ENCODE results near the gene DERL3.

DNA sequence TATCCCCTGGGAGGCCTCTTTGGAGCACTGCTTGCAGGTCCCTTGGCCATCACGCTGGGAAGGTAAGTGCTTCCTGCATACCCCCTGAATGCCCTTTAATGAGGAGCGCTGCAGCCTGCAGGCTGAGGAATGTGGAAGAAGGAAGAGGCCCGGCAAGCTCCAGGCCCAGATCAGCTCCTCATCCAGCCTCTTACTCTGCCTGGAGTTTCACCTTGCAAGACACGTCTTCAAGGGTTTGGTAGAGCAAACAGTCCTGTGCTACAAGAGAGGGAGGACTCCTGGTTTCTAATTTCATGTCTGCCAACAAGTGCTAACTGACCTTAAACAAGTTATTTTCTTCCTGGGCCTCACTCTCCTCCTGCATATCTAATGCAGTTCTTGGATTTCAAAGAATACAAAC, 29.8 kb upstream of the DERL3 start:
- TF ChIP-seq KDM5B (CRISPR knock-in tag; IDR thresholded peaks at IDR 0.05; ENCODE audit: borderline replicate concordance) (no peak), ZNF230 (CRISPR knock-in tag; IDR thresholded peaks at IDR 0.05) (no peak), POLR2A (IDR thresholded peaks at IDR 0.05; ENCODE audit: insufficient read depth in 1 of 2, low read depth in 2 of 2, low read length in 2 of 2) (no peak), MYC (CRISPR knock-in tag; IDR thresholded peaks at IDR 0.05; ENCODE audit: borderline replicate concordance) (no peak)
- TF ChIP-seq, protein P1, sequence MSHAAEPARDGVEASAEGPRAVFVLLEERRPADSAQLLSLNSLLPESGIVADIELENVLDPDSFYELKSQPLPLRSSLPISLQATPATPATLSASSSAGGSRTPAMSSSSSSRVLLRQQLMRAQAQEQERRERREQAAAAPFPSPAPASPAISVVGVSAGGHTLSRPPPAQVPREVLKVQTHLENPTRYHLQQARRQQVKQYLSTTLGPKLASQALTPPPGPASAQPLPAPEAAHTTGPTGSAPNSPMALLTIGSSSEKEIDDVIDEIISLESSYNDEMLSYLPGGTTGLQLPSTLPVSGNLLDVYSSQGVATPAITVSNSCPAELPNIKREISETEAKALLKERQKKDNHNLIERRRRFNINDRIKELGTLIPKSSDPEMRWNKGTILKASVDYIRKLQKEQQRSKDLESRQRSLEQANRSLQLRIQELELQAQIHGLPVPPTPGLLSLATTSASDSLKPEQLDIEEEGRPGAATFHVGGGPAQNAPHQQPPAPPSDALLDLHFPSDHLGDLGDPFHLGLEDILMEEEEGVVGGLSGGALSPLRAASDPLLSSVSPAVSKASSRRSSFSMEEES (CRISPR knock-in tag; IDR thresholded peaks at IDR 0.05) = no peak
- TF ChIP-seq, protein P2, sequence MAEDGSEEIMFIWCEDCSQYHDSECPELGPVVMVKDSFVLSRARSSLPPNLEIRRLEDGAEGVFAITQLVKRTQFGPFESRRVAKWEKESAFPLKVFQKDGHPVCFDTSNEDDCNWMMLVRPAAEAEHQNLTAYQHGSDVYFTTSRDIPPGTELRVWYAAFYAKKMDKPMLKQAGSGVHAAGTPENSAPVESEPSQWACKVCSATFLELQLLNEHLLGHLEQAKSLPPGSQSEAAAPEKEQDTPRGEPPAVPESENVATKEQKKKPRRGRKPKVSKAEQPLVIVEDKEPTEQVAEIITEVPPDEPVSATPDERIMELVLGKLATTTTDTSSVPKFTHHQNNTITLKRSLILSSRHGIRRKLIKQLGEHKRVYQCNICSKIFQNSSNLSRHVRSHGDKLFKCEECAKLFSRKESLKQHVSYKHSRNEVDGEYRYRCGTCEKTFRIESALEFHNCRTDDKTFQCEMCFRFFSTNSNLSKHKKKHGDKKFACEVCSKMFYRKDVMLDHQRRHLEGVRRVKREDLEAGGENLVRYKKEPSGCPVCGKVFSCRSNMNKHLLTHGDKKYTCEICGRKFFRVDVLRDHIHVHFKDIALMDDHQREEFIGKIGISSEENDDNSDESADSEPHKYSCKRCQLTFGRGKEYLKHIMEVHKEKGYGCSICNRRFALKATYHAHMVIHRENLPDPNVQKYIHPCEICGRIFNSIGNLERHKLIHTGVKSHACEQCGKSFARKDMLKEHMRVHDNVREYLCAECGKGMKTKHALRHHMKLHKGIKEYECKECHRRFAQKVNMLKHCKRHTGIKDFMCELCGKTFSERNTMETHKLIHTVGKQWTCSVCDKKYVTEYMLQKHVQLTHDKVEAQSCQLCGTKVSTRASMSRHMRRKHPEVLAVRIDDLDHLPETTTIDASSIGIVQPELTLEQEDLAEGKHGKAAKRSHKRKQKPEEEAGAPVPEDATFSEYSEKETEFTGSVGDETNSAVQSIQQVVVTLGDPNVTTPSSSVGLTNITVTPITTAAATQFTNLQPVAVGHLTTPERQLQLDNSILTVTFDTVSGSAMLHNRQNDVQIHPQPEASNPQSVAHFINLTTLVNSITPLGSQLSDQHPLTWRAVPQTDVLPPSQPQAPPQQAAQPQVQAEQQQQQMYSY (CRISPR knock-in tag; IDR thresholded peaks at IDR 0.05) = no peak
- TF ChIP-seq, protein P3, sequence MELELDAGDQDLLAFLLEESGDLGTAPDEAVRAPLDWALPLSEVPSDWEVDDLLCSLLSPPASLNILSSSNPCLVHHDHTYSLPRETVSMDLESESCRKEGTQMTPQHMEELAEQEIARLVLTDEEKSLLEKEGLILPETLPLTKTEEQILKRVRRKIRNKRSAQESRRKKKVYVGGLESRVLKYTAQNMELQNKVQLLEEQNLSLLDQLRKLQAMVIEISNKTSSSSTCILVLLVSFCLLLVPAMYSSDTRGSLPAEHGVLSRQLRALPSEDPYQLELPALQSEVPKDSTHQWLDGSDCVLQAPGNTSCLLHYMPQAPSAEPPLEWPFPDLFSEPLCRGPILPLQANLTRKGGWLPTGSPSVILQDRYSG (CRISPR knock-in tag; IDR thresholded peaks at IDR 0.05) = no peak
